Stimulated activated CD4-positive, alpha-beta T cell treated with anti-CD3 and anti-CD28 coated beads, Interleukin-15, amount 100 ng/mL, for 1 hour (primary cell): ENCODE data around the gene SHMT1.
"Not testable (repeated sequence)": the region's sequence is repeated elsewhere in the genome, so short reads cannot be mapped to it uniquely, and the experiment has no call there.

Source experiments
- DNase-seq, 2 donors: peaks; one replicate each; pipeline ENCODE4 v3.0.0-alpha.2; 2020; ENCODE audit warnings: low read depth in 1 of 2, low spot score in 1 of 2

SHMT1 gene

DNA sequence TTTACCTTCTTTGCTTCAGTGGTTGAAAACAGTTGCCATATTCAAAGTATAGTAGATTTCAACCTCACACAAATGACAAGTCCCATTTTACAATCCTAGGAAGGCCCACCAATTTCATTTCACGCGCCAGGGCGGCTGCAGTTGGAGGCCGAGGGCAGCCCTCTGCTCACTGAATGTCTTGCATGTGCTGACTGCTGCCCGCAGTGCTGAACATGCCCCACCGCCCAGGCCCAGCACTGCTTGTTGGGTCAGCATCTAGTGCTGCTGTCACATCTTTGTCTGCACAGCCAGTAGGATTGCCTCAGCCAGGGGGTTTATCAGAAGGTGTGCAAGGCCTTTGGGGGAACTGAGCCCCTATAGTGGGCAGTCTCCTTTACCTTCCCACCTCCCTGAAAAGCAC lies 36.8 kb downstream of the SHMT1 start:
- DNase-seq = no peak

DNA sequence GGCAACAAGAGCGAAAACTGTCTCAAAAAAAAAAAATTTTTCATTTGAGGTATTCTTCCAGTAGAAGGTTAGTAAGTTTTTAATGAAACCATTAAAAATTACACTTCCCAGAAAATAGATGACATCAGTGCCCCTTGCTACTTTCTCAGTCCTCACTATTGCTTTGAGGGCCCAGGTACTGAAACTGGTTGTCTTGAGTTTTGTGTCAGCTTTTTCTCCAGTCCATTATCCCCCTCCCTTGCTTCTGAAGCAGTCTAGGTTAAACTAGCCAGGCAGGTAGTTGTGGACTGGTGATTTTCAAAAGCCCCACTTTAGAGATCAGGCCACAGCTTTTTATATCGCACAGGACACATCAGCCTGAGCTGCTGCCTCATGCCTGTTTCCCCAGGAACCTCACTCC lies 37.3 kb downstream of the SHMT1 start:
- no peak for DNase-seq

DNA sequence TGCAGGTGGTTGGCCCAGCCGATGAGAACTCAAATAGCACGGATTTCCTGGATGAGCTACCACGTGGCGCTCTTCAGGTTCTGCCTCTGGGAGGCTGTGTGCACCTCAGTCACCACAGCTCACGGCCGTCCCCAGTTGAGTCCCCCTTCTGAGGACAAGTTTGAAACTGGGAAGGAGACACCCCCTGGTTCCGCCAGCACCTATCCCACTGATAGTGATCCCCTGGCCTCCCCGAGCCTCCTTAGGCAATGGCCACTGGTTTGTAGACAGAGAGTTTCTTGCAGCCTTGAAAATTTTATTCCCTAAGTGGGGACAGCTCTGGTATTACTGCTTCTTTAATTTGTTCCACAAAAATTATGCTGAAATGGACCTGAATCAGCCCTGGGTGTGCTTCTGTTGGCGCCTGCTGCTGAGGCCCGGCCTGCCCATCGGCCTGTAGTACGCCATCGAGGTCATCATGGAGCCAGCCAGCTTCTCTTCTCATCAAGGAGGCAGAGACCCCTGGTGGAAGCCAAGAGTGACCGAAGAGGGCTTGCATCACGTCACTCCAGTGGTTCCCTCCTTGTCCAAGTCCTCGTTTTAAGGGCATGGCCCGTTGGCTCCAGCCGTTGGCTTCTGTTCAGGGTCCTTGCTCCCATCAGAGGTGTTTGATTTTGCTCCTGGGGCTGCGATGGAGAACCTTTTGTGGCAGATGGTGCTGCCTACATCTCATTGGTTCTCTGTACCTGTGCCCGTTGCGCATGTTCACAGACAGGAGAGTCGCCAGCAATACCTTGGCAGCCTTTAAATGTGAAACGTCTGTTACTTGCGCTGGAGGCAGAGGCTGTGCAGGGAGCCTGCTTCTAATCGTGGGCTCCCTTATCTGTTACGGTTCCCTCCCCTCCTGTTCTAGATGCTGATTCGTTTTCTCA lies 39.0 kb downstream of the SHMT1 start:
- DNase-seq = no peak

DNA sequence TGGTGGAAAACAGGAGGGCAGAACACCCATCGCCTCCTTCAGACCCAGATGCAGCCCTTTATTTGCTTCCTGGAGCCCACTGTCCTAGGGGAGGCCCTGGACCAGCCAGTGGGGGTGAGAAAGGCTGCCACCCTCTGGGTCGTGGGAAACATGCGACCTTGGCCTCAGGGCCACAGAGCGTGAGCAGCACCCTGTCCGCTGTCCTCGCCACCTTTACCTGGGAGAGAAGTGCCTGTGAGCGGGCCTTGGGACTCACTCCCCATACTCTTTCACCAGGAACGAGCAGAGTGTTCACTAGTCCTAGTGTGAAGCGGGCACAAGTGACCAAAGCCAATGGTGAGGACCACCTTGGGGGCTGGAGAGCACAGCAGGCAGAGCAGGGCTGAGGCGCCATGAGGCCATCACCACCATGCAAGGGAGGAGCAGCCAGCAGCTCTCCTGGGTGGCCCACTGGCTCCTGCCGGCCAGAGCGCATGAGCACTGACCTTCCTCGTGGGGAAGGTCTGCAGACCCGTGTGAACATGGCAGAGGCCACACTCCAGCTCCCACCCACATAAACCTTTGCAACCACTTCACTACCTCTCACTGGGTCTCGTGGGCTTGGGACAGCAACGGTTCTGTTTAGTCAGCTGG lies 39.7 kb downstream of the SHMT1 start:
- DNase-seq = no peak

DNA sequence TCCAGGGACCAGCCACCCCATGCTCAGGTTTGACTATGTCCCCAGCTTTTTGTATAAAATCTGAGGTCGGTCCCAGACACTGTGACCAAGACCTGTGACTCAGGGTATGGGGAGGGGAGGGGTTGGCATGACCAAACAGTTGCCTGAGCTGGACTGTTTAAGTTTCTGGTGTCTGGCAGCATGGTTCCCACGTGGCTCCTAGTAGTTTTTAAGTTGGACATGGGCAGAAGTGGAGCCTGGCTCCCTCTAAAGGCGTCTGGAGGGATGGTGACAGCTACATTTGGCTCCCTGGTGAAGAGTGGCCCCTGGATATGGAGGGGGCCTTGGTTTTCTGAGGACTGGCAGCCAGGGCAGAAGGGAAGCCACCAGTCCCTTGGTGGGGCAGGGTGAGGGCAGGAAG lies 40.3 kb downstream of the SHMT1 start:
- no peak for DNase-seq

DNA sequence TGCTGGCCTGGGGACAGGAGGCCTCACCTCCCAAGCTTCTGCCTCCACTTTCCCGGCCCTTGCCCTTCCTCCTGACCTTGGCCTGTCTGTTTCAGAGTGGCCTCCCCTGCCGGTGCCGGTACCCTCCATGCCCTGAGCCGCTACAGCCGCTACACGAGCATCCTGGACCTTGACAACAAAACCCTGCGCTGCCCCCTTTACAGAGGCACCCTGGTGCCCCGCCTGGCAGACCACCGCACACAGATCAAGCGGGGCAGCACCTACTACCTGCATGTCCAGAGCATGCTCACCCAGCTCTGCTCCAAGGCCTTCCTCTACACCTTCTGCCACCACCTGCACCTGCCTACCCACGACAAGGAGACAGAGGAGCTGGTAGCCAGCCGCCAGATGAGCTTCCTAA lies 40.8 kb downstream of the SHMT1 start:
- no peak for DNase-seq

DNA sequence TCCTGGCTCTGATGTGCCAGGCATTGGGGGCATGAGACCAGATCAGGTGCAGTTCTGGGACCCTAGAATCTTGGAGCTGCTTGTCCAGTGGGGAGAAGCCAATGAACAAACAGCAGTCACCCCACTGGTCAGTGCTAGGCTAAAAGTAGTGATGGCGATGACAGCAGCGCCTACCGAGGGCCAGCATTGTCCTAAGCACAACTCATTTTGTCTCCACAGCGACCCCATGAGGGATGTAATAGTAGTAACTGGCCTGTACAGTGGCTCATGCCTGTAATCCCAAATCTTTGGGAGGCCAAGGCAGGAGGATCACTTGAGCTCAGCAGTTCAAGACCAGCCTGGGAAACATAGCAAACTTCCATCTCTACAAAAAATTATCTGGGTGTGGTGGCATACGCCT lies 42.0 kb downstream of the SHMT1 start:
- no peak for DNase-seq

DNA sequence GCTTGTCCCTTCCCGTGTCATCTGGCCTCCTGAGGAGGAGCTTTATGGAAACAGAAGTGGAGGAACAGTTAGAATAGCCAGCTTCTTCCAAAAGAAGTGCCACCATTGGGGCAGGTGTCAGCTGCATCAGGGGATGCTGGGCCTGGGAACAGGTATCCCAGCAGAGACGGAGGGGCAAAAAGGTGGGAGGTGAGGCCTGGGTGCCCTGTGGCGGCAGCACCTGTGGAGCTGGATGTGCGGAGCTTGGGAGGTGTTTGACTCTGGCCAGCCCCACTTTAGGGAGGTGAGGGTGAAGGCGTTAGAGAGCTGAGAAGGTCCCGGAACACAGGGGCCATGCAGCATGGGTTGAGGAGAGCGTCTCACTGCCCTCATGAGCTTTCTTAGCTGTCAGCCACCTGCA lies 43.0 kb downstream of the SHMT1 start:
- DNase-seq = no peak

DNA sequence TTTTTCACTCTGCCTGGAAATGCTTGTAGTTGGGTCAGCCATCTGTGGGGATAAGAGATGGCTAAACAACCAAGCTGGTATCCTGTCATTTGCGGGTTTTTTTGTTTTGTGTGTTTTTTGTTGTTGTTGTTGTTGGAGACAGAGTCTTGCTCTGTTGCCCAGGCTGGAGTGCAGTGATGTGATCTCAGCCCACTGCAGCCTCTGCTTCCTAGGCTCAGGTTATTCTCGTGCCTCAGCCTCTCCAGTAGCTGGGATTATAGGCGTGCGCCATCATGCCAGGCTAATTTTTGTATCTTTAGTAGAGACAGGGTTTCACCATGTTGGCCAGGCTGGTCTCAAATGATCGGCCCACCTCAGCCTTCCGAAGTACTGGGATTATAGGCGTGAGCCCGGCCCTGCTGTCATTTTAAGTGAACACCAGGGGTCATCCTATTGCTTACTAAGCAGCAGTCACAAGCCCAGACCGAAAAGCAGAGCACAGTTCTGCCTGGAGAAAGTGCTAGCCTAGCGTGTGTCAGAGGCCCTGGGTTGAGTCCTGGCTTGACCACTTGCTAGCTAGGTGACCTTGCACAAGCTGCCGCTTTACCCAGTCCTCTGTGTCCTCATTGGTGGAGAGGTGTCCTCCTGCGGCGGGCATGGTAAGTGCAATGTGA lies 43.6 kb downstream of the SHMT1 start:
- DNase-seq = no peak

DNA sequence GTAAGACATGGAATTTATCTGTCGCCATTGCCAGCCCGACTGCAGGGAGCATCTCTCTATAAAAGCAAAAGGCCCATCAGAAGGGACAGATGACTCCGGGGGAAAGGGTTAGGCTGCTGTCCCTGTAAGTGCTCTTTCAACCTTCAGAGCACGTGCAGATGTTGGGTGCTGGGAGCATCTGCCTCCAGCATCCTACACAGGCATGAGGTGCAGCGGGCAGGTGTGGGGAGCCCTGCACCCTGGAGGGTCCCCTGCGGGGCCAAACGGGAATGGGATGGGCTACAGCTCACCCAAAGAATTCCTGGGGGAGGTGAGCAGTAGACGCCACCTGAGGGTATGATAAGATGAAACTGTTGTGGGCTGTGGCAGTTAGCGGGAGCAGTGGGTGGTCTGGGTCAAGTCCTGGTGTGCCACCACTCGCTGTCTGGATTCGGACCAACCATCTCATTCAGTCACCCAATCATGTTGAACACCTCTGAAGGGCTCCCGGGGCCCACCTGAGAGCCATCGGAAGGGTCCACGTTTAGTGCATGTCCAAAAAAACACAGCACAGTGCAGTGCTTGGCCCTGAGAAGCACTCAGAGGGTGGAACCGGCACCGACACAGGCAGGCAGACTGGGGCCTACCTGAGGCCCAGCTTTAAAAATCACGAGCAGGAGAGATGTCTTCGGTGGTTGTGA lies 44.4 kb downstream of the SHMT1 start:
- DNase-seq = no peak

DNA sequence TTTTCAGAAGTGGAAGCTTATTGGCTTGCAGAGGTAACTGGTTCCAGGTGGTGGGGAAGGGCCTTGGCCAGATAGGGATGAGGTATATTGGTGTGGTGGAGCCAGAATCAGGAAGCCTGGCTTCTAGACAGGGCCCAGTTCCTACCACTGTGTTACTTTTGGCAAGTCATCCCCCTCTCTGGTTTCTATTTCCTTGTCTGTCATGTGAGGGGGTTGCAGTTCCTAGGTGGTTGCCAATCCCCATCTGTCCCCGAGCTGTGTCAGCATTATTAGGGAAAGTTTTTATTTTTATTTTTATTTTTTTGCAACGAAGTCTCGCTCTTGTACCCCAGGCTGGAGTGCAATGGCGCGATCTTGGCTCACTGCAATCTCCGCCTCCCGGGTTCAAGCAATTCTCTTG lies 45.2 kb downstream of the SHMT1 start:
- no peak for DNase-seq

DNA sequence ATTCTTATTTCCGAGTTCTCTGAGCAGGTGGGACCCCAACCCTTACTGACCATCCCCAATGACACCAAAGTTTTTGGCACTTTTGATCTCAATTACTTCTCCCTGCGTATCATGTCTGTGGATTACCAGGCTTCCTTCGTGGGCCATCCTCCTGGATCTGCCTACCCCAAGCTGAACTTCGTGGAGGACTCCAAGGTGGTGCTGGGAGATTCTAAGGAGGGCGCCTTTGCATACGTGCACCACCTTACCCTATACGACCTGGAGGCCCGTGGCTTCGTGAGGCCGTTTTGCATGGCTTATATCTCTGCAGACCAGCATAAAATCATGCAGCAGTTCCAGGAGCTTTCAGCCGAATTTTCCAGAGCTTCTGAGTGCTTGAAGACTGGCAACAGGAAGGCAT lies 47.4 kb downstream of the SHMT1 start:
- DNase-seq = no peak

DNA sequence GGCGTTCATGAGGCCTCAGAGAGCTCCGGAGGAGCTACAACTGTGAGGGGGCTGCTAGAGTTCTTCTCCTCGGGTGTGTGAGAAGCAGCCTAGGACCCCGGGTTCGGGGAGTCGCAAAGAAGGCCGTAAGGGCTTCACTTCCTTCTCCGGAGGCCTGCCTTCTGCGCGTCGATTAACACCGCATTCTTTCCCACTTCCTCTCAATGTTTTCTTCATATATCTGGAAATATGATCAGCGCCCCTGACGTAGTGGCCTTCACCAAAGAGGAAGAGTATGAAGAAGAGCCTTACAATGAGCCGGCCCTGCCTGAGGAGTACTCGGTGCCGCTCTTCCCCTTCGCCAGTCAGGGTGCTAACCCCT lies 47.8 kb downstream of the SHMT1 start:
- no peak for DNase-seq

DNA sequence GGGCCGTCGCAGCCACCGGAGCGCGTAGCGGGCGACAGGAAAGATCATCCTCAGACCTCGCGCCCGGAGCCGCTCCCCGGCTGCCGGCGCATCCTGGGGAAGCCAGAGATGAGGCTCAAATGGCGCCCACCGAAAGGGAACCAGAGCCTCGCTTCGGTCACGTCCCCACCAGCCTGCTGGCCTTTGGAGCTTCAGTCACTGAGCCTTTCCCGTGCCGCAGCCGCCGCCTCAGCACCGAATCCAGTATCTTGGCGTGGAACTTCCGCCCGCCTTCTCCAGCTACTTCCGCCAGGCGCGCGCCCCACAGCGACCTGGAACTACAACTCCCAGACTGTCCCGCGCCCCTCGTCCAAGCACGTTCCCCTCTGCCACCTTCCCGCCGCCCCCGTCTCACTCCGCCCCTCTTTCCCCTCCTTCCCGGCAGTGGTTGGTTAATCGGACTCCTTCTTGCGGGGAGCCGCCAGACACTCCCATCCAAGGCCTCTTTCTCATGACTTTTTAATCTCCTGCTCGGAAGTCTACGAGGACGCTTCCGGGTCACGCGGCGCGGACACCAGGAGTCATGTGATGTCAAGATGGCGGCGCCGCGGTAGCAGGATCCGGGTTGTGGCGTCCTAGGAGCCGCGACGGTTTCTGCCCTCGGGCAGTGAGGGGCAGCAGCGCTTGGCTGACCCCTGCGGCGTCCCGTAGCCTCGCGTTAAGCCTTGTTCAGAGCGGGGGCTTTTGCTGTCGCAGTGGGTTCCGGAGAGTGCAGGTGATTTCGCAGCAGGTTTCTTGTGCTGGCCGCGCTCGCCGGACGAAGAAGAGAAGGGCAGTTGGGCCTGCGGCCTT lies 48.4 kb downstream of the SHMT1 start, which contains the start of the genes SMCR8 and TOP3A:
Gene SMCR8 (plus strand): TSS at position 563 of the 831 bp plus-strand sequence. CDS start 497 bp downstream, outside the sequence.
Gene TOP3A (minus strand): TSS at position 264 of the 831 bp plus-strand sequence. CDS start 216 bp downstream, at position 48.
- peak; percentile 92 to 95 for DNase-seq

DNA sequence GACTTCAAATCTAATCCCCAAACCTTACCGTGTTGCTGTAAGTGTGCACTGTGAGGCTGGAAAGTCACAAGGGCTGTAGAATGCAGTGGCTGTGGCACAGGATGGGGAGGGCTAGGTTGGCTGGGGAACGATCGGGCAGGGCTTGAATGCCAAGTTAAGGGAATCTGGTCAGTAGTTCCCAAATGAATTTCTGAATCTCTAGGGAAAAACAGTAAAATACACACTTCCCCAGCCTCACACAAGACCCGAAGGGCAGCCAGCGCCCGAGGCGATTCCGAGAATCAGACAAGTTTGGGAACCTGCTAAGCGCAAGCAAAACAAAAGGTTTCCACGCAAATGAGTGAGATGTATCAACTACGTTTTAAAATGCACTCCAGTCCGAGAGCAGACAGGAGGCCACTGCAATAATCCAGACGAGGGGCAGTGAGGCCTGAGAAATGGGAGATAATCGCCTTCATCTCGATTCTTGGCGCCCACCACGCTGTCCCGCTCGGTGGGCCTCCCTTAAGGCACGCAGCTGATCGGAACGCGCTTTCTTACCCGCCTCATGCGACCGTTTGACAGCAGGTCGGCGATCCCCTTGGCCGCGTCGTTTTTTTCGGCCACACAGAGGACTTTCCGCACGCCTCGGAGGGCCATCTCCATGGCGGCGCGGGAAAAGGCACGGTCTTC lies 49.2 kb downstream of the SHMT1 start:
- no peak for DNase-seq

DNA sequence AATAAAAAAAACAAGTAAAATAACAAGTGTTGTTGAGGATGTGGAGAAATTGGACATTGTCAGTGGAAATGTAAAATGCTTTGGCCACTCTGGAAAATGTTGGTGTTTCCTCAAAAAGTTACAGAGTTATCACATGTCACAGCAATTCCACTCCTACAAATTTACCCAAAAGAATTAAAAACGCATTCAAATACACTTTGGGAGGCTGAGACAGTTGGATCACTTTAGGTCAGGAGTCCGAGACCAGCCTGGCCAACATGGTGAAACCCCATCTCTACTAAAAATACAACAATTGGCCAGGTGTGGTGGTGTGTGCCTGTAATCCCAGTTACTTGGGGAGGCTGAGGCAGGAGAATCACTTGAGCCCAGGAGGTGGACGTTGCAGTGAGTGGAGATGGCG lies 54.1 kb downstream of the SHMT1 start:
- no peak for DNase-seq

DNA sequence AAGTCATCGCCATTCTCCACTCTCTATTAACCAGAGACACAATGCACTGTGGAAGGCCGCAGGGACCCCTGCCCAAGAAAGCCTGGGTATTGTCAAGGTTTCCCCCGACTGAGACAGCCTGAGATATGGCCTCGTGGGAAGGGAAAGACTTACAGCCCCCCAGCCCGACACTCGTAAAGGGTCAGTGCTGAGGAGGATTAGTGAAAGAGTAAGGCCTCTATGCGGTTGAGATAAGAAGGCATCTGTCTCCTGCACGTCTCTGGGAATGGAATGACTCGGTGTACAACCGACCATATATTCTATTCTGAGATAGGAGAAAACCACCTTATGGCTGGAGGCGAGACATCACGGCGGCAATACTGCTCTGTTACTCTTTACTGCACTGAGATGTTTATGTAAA lies 60.1 kb downstream of the SHMT1 start:
- not testable (repeated sequence) for DNase-seq

DNA sequence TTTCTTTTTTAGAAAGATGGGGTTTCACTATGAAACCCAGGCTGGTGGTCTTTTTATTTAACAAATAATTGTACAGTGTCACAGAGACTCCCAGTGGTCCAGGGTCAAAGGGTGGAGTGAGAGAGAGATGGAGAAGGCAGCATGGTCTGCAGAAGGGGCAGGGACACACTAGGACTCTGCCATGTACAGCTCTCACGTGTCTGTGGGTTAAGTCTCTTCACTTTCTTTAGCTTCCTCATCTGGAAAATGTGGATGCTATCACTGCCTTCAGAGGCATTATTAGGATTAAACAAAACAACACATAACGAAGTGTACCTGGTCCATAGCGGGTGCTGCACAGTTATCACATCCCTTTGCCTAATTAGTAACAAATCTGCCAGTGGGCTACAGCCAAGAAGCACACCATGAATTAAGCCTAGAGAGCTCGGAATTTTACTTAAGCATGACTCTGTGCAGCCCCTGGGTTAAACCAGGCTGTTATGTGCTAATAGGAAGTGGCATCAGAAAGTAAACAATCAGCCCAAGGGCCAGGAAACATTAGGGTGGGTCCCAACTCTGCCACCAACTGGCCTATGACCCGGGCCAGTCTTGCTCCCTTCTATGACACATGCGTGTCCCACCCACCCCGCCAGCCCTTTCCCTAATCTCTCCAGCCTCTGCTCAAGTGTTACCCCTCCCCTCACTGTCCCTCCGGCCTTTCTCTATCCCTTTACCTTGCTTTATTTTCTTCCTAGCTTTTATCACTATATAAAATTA lies 62.4 kb downstream of the SHMT1 start:
- no peak for DNase-seq

DNA sequence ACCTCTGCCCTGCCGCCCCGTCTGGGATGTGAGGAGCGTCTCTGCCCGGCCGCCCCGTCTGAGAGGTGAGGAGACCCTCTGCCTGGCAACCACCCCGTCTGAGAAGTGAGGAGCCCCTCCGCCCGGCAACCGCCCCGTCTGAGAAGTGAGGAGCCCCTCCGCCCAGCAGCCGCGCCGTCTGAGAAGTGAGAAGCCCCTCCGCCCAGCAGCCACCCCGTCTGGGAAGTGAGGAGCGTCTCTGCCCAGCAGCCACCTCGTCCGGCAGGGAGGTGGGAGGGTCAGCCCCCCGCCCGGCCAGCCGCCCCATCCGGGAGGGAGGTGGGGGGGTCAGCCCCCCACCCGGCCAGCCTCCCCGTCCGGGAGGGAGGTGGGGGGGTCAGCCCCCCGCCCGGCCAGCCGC lies 65.3 kb downstream of the SHMT1 start:
- not testable (repeated sequence) for DNase-seq
